UCSD-AML1 (cell line): ENCODE measurements around the gene CHCHD4.

Source experiments
- DNase-seq: peaks from one replicate; lab custom pipeline; 2025; ENCODE audit not compliant: unreplicated experiment; lab: John Stamatoyannopoulos, UW

CHCHD4 gene

DNA sequence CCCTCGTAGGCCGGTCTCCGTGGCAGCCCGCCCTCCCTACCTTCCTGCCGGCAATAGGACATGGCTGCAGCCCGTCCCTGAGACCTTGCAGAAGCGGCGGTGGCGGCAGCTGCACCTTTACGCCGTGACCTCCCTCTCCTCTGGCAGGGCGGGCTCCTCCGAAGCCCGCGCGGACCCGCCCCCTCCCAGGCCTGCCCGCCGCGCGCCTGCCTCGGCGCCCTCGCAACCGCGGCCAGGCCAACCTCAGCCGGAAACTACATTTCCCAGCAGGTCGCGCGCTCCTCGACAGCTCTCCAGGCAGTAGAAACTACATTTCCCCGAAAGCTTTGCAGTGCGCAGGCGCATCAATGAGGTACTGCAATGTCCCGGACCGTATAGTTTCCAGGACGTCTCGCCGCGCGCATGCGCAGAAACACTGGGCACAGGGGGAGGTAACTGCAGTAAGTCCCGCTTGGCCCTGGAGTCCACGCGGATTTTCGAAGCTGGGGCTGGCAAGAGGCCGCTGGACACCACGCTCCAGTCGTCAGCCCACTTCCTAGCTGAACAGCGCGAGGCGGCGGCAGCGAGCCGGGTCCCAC, at the start of gene CHCHD4, which contains the start of gene TMEM43:
Gene CHCHD4, minus strand, starts transcription at position 256 of the 578 bp plus-strand sequence. Its CDS starts 194 bp downstream, at position 62.
Gene TMEM43, plus strand, starts transcription at position 438 of the 578 bp plus-strand sequence. CDS start 142 bp downstream, outside the sequence.
- peak; percentile 98 for DNase-seq

- no peak for DNase-seq
Measured at GRCh38 chr3:14172496-14172895, 47.8 kb upstream of the CHCHD4 start.

- no peak for DNase-seq
Measured at GRCh38 chr3:14170531-14171159, 46.0 kb upstream of the CHCHD4 start.

- no peak for DNase-seq
Measured at GRCh38 chr3:14169871-14170270, 45.2 kb upstream of the CHCHD4 start.

DNA sequence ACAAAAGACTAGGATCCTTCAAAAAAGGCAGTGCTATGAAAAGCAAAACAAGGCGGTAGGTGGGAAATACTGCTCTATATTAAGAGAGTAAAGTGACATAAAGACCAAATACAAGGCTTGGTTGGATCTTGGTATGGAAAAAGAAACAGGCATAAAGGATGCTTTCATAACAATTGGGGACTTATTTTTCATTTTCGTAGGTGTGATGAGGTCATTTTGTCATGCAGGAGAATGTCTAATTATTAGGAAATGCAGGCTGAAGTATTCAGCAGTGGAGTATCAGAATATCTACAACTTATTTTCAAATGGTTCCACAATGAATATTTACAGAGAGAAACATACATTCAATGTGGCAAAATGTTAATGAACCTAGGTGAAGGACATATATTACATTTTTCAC, 44.8 kb upstream of the CHCHD4 start:
- DNase-seq: no peak

DNA sequence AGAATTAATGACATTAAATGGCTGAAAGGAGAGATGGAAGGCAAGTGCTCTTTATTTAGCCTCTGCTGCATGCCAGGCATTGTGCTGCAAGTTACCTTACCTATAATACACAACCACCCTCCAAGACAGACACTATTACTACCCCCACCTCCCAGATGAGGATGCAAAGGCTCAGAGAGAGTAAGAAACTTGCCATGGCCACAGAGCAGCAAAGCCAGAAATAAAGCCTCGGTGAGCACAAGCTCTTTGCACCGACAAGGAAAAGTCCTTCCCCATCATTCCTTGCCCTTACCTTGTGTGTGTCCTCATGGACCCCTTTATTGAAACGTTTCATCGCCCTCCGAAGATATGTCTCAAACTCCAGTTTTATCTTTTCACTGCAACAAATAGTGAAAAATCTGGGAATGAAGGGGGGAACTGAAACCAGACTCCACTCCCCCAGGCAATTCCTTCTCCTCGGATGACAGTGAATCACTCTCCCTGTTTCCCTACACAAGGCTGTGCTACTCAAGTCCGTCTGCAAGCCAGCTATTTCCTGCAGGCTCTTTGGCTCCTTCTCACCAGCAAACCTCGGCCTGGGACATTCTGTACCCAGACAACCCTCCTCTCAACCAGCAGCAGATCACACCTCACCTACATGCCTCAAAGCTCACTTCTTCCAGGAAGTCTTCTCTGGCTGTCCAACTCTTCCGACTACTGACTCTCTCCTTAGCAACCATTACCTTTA, 42.4 kb upstream of the CHCHD4 start:
- no peak for DNase-seq

DNA sequence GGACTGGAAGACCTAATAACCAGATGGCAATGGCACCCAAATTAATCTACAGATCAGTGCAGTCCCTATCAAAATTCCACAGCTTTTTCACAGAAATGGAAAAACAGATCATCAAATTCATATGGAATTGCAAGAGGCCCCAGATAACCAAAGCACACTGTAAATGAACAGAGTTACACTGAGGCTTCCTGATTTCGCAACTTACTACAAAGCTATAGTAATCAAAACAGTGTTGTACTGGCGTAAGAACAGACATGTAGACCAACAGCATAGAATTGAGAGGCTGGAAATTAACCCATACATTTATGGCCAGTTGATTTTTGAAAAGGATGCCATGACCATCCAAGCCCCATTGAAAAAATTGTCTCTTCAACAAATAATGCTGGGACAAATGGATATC, 37.5 kb upstream of the CHCHD4 start:
- no peak for DNase-seq

- no peak for DNase-seq
Measured at GRCh38 chr3:14161282-14161681, 36.6 kb upstream of the CHCHD4 start.

DNA sequence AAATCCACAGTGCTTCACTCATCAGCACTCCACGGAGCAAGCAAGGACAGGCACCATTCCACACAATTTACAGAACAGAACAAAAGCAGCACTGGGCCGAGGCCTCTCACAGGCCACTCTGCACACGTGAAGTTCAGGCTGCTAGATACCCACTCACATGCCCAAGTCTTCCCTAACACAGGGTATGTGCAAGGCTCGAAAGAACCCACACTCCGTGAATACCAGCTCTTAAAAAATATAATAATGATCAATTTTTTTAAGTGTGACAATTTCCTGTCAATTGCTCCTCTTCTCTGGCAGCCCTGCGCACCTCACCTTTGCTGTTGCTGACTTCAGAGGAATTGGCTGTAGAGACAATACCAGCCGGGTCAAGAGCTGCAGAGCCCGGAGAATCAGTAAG, 34.8 kb upstream of the CHCHD4 start:
- DNase-seq: no peak

GRCh38 chr3:14158370-14158769, 33.7 kb upstream of the CHCHD4 start:
- no peak for DNase-seq

GRCh38 chr3:14157951-14158350, 33.3 kb upstream of the CHCHD4 start:
- no peak for DNase-seq

- DNase-seq: no peak
Measured at GRCh38 chr3:14156843-14157561, 32.3 kb upstream of the CHCHD4 start.

GRCh38 chr3:14156201-14156600, 31.5 kb upstream of the CHCHD4 start:
- no peak for DNase-seq

- DNase-seq: no peak
Measured at GRCh38 chr3:14154895-14155440, 30.3 kb upstream of the CHCHD4 start.

- no peak for DNase-seq
Measured at GRCh38 chr3:14154276-14154675, 29.6 kb upstream of the CHCHD4 start.

GRCh38 chr3:14153663-14154062, 29.0 kb upstream of the CHCHD4 start:
- no peak for DNase-seq

DNA sequence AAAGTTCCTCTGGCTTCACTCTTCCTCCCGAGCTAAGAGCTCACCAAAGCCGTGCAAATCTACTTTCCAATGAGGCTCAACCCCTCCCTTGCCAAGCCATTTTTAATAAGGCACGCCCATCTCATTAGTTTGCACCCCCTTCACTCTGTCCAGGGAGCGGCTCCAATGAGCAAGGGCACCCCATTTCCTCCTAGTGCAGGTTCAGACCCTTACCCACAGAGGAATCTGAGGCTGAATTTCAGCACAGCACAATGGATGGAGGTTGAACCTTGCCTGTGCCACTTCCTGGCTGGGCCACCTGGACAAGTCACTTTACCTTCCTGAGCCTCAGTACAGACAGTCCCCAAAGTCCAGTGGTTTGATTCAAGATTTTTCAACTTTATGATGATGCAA, 28.3 kb upstream of the CHCHD4 start:
- no peak for DNase-seq

DNA sequence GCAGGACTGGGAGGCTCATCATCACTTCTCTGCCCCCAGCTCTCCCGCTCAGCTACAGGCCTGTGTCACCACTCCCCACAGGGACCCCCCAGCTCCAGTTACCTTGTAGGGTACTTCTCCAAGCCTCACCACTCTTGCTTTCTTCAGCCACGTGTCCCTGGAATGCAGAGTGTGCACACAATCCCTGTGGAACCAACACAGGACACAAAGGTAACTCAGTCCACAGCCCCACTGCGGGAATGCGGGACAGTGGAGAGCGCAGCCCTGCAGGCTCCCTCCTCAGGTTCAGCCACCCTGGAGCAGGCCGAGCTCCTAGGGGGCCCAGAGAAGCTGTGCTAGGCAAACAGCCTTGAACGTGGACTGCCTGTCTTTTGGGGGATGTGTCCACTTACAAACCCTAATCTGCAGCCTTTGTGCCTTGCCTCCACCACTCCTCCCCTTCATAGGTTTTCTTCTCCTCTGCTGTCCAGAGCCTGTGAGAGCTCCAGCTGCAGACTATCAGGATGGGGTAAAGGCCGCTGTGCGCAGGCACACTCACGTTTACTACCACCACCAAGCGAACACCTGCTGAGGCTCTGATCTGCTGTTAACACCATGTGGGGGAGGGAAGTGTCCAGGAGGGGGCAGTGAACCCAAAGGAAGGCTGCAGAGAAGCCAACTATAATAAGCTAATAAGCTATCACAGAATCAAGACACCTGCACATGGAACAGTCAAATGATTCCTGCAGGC, 27.7 kb upstream of the CHCHD4 start:
- no peak for DNase-seq

- DNase-seq: no peak
Measured at GRCh38 chr3:14151471-14152083, 26.9 kb upstream of the CHCHD4 start.
